A673 (cell line): ENCODE results near the gene TNFAIP8. TPM values are rescaled to one million over a fixed set of nuclear protein-coding genes. Genes with fewer than 3 reads are reported as not detected.

Experiments
- BruUV-seq: library from RNA; stranded (reverse); fragments of 400-500 nt; replicated peaks from 2 replicates; lab custom pipeline; 2021; lab: Mats Ljungman, UMichigan
- CTCF ChIA-PET: fragments of 300-600 bp; sonication (Branson Sonifier 250); formaldehyde crosslinking; loops from one replicate; lab custom pipeline; 2022; ENCODE audit warnings: antibody characterized with exemption; lab: Charles Lee
- POLR2A ChIA-PET: fragments of 300-600 bp; sonication (Branson Sonifier 250); formaldehyde crosslinking; loops from one replicate; lab custom pipeline; 2022; ENCODE audit warnings: antibody characterized with exemption; ENCODE audit not compliant: low non-redundant PET; lab: Charles Lee
- DNase-seq: peaks from one replicate; pipeline ENCODE4 v3.0.0-alpha.2; 2015; ENCODE audit warnings: low spot score
- H3K27ac ChIP-seq: fragments of 200-600 bp; sonication (generic); 2 replicates; pipeline ENCODE4 v1.5.1; 2016; ENCODE audit warnings: mixed run types, low read depth, mild to moderate bottlenecking, mixed read lengths, antibody characterized with exemption, low read length; ENCODE audit not compliant: poor library complexity, severe bottlenecking
- H3K27me3 ChIP-seq: fragments of 200-600 bp; sonication (generic); replicated peaks from 2 replicates; pipeline ENCODE4 v1.6.1; 2017; ENCODE audit warnings: mixed run types, low read depth, mild to moderate bottlenecking, mixed read lengths, antibody characterized with exemption, low read length; ENCODE audit not compliant: insufficient read depth, poor library complexity
- H3K36me3 ChIP-seq: fragments of 200-600 bp; sonication (generic); 2 replicates; pipeline ENCODE4 v1.6.1; 2016; ENCODE audit warnings: mixed run types, mild to moderate bottlenecking, mixed read lengths, antibody characterized with exemption, low read length; ENCODE audit not compliant: insufficient read depth, poor library complexity, severe bottlenecking
- H3K4me1 ChIP-seq: fragments of 200-600 bp; sonication (generic); 2 replicates; pipeline ENCODE4 v1.6.1; 2017; ENCODE audit warnings: mixed run types, mild to moderate bottlenecking, mixed read lengths, antibody characterized with exemption, low read length; ENCODE audit not compliant: insufficient read depth, poor library complexity, severe bottlenecking
- H3K4me3 ChIP-seq: fragments of 200-600 bp; sonication (generic); 2 replicates; pipeline ENCODE4 v1.5.1; 2016; ENCODE audit warnings: low read depth, mixed run types, mild to moderate bottlenecking, mixed read lengths, low read length; ENCODE audit not compliant: poor library complexity, severe bottlenecking
- H3K9me3 ChIP-seq: fragments of 200-600 bp; sonication (generic); 2 replicates; pipeline ENCODE4 v1.6.1; 2016; ENCODE audit warnings: mixed run types, low read depth, mild to moderate bottlenecking, mixed read lengths, antibody characterized with exemption, low read length; ENCODE audit not compliant: poor library complexity, severe bottlenecking
- CTCF ChIP-seq: fragments of 300-800, 200-600 bp; sonication (generic); conservative IDR thresholded peaks from 2 replicates; pipeline ENCODE4 v1.5.1; 2017; ENCODE audit warnings: low read depth, mild to moderate bottlenecking, antibody characterized with exemption, low read length, moderate library complexity, mixed read lengths
- EZH2 ChIP-seq: fragments of 200-600 bp; sonication (generic); IDR thresholded peaks from 2 replicates; pipeline ENCODE4 v1.6.1; 2017; ENCODE audit warnings: borderline replicate concordance, low read depth, mild to moderate bottlenecking, mixed read lengths, antibody characterized with exemption, low read length; ENCODE audit not compliant: poor library complexity, severe bottlenecking
- intact Hi-C: fragments of 100-400 bp; cut with micrococcal nuclease; formaldehyde crosslinking; loops from one replicate; pipeline ENCODE4 v1.10.0; 2022; ENCODE audit not compliant: unreplicated experiment
- total RNA-seq: library from RNA; stranded (reverse); gene quantifications from 2 replicates; pipeline ENCODE4 v1.2.3, GENCODE V29; 2021

TNFAIP8 gene
- total RNA-seq, 1 experiment from 2014 or later: 6.8 TPM

DNA sequence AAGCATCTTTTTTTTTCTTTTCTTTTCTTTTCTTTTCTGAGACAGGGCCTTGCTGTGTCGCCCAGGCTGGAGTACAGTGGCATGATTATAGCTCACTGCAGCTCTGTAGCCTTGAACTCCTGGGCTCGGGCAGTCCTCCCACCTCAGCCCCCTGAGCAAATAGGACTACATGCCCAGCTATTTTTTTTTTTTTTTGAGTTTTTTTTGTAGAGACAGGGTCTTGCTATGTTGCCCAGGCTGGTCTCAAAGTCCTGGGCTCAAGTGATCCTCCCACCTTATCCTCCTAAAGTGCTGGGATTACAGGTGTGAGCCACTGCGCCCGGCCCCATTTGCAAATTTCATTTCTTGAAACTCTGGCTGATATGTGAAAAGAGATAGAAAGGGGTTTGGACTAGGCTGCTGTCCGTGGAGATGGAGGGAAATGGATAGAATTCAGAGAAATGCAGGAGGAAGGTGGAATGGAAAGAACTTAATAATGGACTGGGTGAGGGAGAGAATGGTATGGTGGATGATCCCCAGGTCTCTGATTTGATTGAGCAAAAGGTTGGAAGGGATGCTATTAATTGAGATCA lies 32.9 kb downstream of the TNFAIP8 start:
- no peak for DNase-seq
- Histone ChIP-seq H3K9me3 (no peaks in the 10 kb centered on the region), H3K36me3 (no peaks in the 10 kb centered on the region), H3K27ac (no peak overlapping the region), H3K4me1 (no peaks in the 10 kb centered on the region), H3K4me3 (no peak overlapping the region), H3K27me3 (no peaks in the 10 kb centered on the region)
- BruUV-seq: no TSS peak
- intact Hi-C loops: no loop called here
- TF ChIP-seq EZH2 (no peak), CTCF (no peak)
- ChIA-PET CTCF (no interaction called here), POLR2A (no interaction called here)

DNA sequence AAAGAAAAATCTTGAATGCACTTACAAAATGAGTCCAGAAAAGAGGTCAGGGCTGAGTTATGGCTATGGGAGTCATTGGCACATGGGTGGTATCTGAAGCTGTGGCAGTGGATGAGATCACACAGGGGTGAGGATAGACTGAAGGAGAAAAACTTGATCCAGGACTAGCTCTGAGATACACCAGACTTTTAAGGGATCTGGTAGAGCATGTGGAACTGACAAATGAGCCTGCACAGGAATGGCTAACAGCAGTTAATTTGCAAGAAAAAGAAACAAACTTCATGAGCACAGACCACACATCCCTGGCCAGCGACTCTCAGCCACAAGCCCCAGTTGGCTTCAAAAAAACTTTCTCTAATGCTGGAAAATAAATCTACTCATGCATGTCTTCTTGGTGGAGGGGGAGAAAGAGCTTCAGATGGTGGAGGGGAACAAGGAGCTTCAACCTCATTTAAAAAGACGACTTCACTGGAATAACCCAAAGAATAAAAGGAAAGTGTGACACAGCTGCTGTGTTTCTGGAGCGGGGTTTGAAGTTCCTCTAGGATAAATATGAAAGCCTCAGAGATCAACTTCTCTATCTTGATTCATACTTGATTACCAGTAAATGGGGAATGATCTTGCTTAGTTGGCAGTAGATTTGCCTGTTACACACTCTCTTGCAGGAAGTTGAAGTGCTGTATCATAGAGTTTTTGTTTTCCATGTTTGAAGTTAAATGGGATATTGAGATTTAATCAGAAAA lies 33.6 kb downstream of the TNFAIP8 start:
- no peaks in the 10 kb centered on the region for H3K9me3 ChIP-seq
- BruUV-seq: no TSS peak
- no peak overlapping the region for H3K27ac ChIP-seq
- intact Hi-C loops: no loop called here
- no peak for DNase-seq
- POLR2A ChIA-PET: no interaction called here
- no peaks in the 10 kb centered on the region for H3K4me1 ChIP-seq
- TF ChIP-seq EZH2 (no peak), CTCF (no peak)
- H3K36me3 ChIP-seq: no peaks in the 10 kb centered on the region
- H3K4me3 ChIP-seq: no peak overlapping the region
- CTCF ChIA-PET: no interaction called here
- no peaks in the 10 kb centered on the region for H3K27me3 ChIP-seq

GRCh38 chr5:119390404-119390803 lies 34.6 kb downstream of the TNFAIP8 start:
- H3K4me1 ChIP-seq: peaks cover 2% of the 10 kb centered on the region
- TF ChIP-seq EZH2 (no peak), CTCF (no peak)
- intact Hi-C loops: no loop called here
- no peak for DNase-seq
- H3K4me3 ChIP-seq: no peak overlapping the region
- H3K27me3 ChIP-seq: no peaks in the 10 kb centered on the region
- no peaks in the 10 kb centered on the region for H3K9me3 ChIP-seq
- no TSS peak for BruUV-seq
- no peaks in the 10 kb centered on the region for H3K36me3 ChIP-seq
- CTCF ChIA-PET: no interaction called here
- POLR2A ChIA-PET: no interaction called here
- no peak overlapping the region for H3K27ac ChIP-seq
